OCI-LY7 (cell line): ENCODE data around the gene GAB3.

ENCODE experiments used
- EZH2phosphoT487 ChIP-seq: fragments of 200-600 bp; sonication (generic); IDR thresholded peaks from 2 replicates; pipeline ENCODE4 v1.6.1; 2018; ENCODE audit warnings: low read depth, borderline replicate concordance, mild to moderate bottlenecking, mixed run types, antibody characterized with exemption, low read length, moderate library complexity, mixed read lengths
- TF ChIP-seq, protein P1 (sequence below): fragments of 200-600 bp; sonication (generic); conservative IDR thresholded peaks from 2 replicates; pipeline ENCODE4 v1.5.1; 2014; ENCODE audit warnings: mild to moderate bottlenecking, antibody characterized with exemption, low read length, moderate library complexity, mixed read lengths

DNA sequence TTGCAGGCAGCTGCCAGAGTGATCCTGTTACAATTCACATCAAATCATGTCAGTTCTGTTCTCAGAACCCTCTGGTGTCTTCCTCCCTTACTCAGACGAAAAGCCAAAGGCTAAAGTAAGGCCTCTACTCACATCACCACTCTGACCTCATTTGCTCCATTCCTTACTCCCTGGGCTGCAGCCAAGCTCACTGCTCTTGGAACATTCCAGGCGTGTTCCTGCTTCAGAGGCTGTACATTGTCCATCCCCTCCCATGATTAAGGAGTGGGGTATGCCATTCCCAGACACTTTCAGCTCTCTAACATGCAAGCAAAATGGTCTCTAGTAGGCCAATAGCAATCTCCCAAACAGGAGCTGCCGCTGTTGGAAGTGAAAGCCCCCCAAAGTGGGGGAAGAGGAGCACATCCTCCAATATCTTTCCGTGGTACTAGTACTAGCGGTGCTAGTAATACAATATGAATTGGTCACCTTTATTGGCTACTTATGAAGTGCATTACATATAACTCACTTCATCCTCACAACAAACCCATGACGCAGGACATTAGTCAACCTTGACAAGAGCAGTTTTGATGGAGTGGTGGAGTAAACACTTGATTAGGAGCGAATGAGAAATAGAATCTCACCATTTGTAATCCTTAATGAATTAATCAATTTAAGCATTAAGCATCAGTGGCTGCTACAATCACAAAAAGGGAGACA is 15.0 kb downstream of the GAB3 start:
- TF ChIP-seq, protein P1, sequence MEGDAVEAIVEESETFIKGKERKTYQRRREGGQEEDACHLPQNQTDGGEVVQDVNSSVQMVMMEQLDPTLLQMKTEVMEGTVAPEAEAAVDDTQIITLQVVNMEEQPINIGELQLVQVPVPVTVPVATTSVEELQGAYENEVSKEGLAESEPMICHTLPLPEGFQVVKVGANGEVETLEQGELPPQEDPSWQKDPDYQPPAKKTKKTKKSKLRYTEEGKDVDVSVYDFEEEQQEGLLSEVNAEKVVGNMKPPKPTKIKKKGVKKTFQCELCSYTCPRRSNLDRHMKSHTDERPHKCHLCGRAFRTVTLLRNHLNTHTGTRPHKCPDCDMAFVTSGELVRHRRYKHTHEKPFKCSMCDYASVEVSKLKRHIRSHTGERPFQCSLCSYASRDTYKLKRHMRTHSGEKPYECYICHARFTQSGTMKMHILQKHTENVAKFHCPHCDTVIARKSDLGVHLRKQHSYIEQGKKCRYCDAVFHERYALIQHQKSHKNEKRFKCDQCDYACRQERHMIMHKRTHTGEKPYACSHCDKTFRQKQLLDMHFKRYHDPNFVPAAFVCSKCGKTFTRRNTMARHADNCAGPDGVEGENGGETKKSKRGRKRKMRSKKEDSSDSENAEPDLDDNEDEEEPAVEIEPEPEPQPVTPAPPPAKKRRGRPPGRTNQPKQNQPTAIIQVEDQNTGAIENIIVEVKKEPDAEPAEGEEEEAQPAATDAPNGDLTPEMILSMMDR, result no peak
- TF ChIP-seq EZH2phosphoT487, result no peak
